Vagina (tissue), 2 donors: ENCODE data around the gene AMT.

ENCODE experiments used
- CTCF ChIP-seq, 3 experiments: fragments of 450-650 bp in 2 of 3; fragments of 200-600 bp in 1 of 3; sonication (generic) in 1 of 3; IDR thresholded peaks; one replicate each; pipeline ENCODE4 v1.5.1; 2017 to 2019; ENCODE audit warnings: antibody characterized with exemption in 3 of 3, mild to moderate bottlenecking in 2 of 3, moderate library complexity in 2 of 3
- POLR2A ChIP-seq, 2 donors: fragments of 450-650 bp; IDR thresholded peaks; one replicate each; pipeline ENCODE4 v1.6.1; 2017; ENCODE audit warnings: antibody characterized with exemption in 2 of 2, mild to moderate bottlenecking in 2 of 2, moderate library complexity in 2 of 2

GRCh38 chr3:49461443-49462171 lies 39.3 kb upstream of the AMT start:
- no peak for TF ChIP-seq CTCF (IDR thresholded peaks at IDR 0.05)
- TF ChIP-seq POLR2A (IDR thresholded peaks at IDR 0.05) = no peak
